GM19438 (cell line): ENCODE data around the gene SPHK2.
"Not testable (repeated sequence)": the region's sequence is repeated elsewhere in the genome, so short reads cannot be mapped to it uniquely, and the experiment has no call there.

Experiments
- ATAC-seq: cut with Tn5 transposase; IDR thresholded peaks from one replicate; pipeline ENCODE4 v1.9.1; 2021; ENCODE audit warnings: low read depth; ENCODE audit not compliant: unreplicated experiment

The SPHK2 gene

DNA sequence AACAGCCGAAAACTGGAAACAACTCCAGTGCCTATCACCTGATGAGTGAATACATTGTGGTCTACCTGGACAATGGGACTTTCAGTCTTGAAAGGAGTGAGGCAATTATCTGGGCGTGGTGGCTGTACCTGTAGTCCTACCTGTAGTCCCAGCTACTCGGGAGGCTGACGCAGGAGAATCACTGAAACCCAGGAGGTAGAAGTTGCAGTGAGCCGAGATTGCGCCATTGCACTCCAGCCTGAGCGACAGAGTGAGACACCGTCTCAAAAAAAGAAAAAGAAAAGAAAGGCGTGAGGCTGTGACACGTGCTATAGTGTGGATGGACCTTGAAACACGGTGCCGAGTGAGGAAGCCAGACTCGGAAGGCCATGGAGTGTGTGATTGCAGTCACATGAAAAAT lies 57.6 kb downstream of the SPHK2 start:
- no peak for ATAC-seq

- no peak for ATAC-seq
Measured at GRCh38 chr19:48678201-48678600, 58.9 kb downstream of the SPHK2 start.

- ATAC-seq, result not testable (repeated sequence)
Measured at GRCh38 chr19:48680006-48680405, 60.7 kb downstream of the SPHK2 start.
